Uterus (tissue), 4 donors: ENCODE measurements around the gene TMCO6. TPM values are rescaled to one million over a fixed set of nuclear protein-coding genes. Genes with fewer than 3 reads are reported as not detected.
"Not testable (repeated sequence)": the region's sequence is repeated elsewhere in the genome, so short reads cannot be mapped to it uniquely, and the experiment has no call there.

Source experiments
- DNase-seq, 2 donors: peaks; one replicate each; pipeline ENCODE4 v3.0.0-alpha.2; 2019 to 2020
- H3K27ac ChIP-seq, 2 donors: fragments of 200-600 bp; sonication (generic); 1 replicate in 1 of 2; 2 replicates in 1 of 2; pipeline ENCODE4 v1.5.1; 2016 to 2018
- H3K27me3 ChIP-seq, 2 donors: fragments of 200-600 bp; sonication (generic); one replicate each; pipeline ENCODE4 v1.5.1; 2018 to 2019; ENCODE audit warnings: control low read depth in 1 of 2
- H3K36me3 ChIP-seq, 2 donors: fragments of 200-600 bp; sonication (generic); one replicate each; pipeline ENCODE4 v1.5.1; 2019; ENCODE audit warnings: control low read depth in 1 of 2
- H3K4me1 ChIP-seq, 2 donors: fragments of 200-600 bp; sonication (generic); one replicate each; pipeline ENCODE4 v1.5.1; 2018 to 2019; ENCODE audit warnings: control low read depth in 1 of 2
- H3K4me3 ChIP-seq, 2 donors: fragments of 200-600 bp; sonication (generic); 1 replicate in 1 of 2; 2 replicates in 1 of 2; pipeline ENCODE4 v1.5.1; 2018 to 2019; ENCODE audit warnings: mild to moderate bottlenecking in 1 of 2
- H3K9me3 ChIP-seq, 2 donors: fragments of 200-600 bp; sonication (generic); one replicate each; pipeline ENCODE4 v1.5.1; 2019; ENCODE audit warnings: control low read depth in 1 of 2
- CTCF ChIP-seq, 4 experiments: fragments of 200-600 bp in 2 of 4; fragments of 450-650 bp in 2 of 4; sonication (generic) in 2 of 4; IDR thresholded peaks; one replicate each; pipeline ENCODE4 v1.5.1; 2016 to 2019; ENCODE audit warnings: antibody characterized with exemption in 4 of 4, mild to moderate bottlenecking in 2 of 4, moderate library complexity in 1 of 4
- POLR2A ChIP-seq, 2 donors: fragments of 450-650 bp; IDR thresholded peaks; one replicate each; pipeline ENCODE4 v1.6.1; 2016; ENCODE audit warnings: antibody characterized with exemption in 2 of 2, mild to moderate bottlenecking in 1 of 2, moderate library complexity in 1 of 2
- intact Hi-C: fragments of 100-400 bp; cut with DNase I; formaldehyde crosslinking; loops from one replicate; pipeline ENCODE4 v1.15.1; 2023; ENCODE audit warnings: low total_unique reads
- total RNA-seq, 4 donors: library from RNA; depleted of rRNA in 3 of 4; stranded (reverse); fragments of >200 nt in 3 of 4; gene quantifications; one replicate each; pipeline versions ENCODE4 v1.1.0 to v1.2.4, GENCODE V29; 2014 to 2023
- donor health status: DM: yes; HTN: yes; CAD: no.

TMCO6 gene
- total RNA-seq, 4 donors from 2014 or later: 6.2 to 36.2 (median 22.7) TPM

GRCh38 chr5:140611020-140611521, 28.2 kb upstream of the TMCO6 start:
- no peaks in the 10 kb centered on the region for H3K36me3 ChIP-seq
- H3K9me3 ChIP-seq: no peaks in the 10 kb centered on the region
- H3K27ac ChIP-seq: no peak overlapping the region
- no peak for TF ChIP-seq CTCF (IDR thresholded peaks at IDR 0.05)
- TF ChIP-seq POLR2A (IDR thresholded peaks at IDR 0.05): no peak
- H3K4me3 ChIP-seq: no peak overlapping the region
- H3K4me1 ChIP-seq: no peaks in the 10 kb centered on the region
- H3K27me3 ChIP-seq: no peaks in the 10 kb centered on the region
- DNase-seq: no peak
- intact Hi-C loops: no loop called here

- no peaks in the 10 kb centered on the region for H3K9me3 ChIP-seq
- TF ChIP-seq POLR2A (IDR thresholded peaks at IDR 0.05) (no peak), CTCF (IDR thresholded peaks at IDR 0.05) (no peak)
- no peaks in the 10 kb centered on the region for H3K36me3 ChIP-seq
- intact Hi-C loops: no loop called here
- no peaks in the 10 kb centered on the region for H3K27me3 ChIP-seq
- DNase-seq: no peak
- H3K4me3 ChIP-seq: no peak overlapping the region
- no peak overlapping the region for H3K27ac ChIP-seq
- H3K4me1 ChIP-seq: no peaks in the 10 kb centered on the region
These were observed 16.9 kb upstream of the TMCO6 start for GRCh38 chr5:140622301-140622700.

- H3K36me3 ChIP-seq, H3K4me3 ChIP-seq, H3K4me1 ChIP-seq, H3K27ac ChIP-seq, DNase-seq, H3K9me3 ChIP-seq, H3K27me3 ChIP-seq, intact Hi-C loops: not testable (repeated sequence)
These were observed 16.2 kb upstream of the TMCO6 start for GRCh38 chr5:140623061-140623460.

- H3K27me3 ChIP-seq, DNase-seq, intact Hi-C loops, H3K9me3 ChIP-seq, H3K4me1 ChIP-seq, H3K4me3 ChIP-seq, H3K27ac ChIP-seq, H3K36me3 ChIP-seq: not testable (repeated sequence)
These were observed 14.4 kb upstream of the TMCO6 start for GRCh38 chr5:140624886-140625285.

- H3K27ac ChIP-seq: no peak overlapping the region
- intact Hi-C loops: no loop called here
- H3K27me3 ChIP-seq: no peaks in the 10 kb centered on the region
- TF ChIP-seq CTCF (IDR thresholded peaks at IDR 0.05) (no peak), POLR2A (IDR thresholded peaks at IDR 0.05) (no peak)
- no peaks in the 10 kb centered on the region for H3K9me3 ChIP-seq
- H3K4me3 ChIP-seq: no peak overlapping the region
- DNase-seq: no peak
- no peaks in the 10 kb centered on the region for H3K4me1 ChIP-seq
- H3K36me3 ChIP-seq: no peaks in the 10 kb centered on the region
These were observed 11.3 kb upstream of the TMCO6 start for GRCh38 chr5:140627972-140628371.

- no peak for TF ChIP-seq POLR2A (IDR thresholded peaks at IDR 0.05)
- TF ChIP-seq CTCF (IDR thresholded peaks at IDR 0.05): no peak
- Histone ChIP-seq H3K27ac (no peak overlapping the region), H3K27me3 (no peaks in the 10 kb centered on the region), H3K9me3 (no peaks in the 10 kb centered on the region), H3K36me3 (no peaks in the 10 kb centered on the region), H3K4me3 (no peak overlapping the region), H3K4me1 (no peaks in the 10 kb centered on the region)
- no peak for DNase-seq
- intact Hi-C loops: no loop called here
These were observed 10.5 kb upstream of the TMCO6 start for GRCh38 chr5:140628711-140629110.
